Measurements from ENCODE around the gene PLAU. TPM values are rescaled to one million over a fixed set of nuclear protein-coding genes. Genes with fewer than 3 reads are reported as not detected.
"Not testable (repeated sequence)": the region's sequence is repeated elsewhere in the genome, so short reads cannot be mapped to it uniquely, and the experiment has no call there.

Gene PLAU
- total RNA-seq, 1 donor from 2014 or later = 19.5 TPM

GRCh38 chr10:73962386-73962785 lies 51.5 kb downstream of the PLAU start:
- peaks cover 7% of the 10 kb centered on the region for H3K27me3 Mint-ChIP-seq (ENCODE audit: unreplicated experiment)
- no peaks in the 10 kb centered on the region for H3K36me3 Mint-ChIP-seq (ENCODE audit: low read depth, unreplicated experiment)
- no peak for DNase-seq (ENCODE audit: low spot score)
- peaks cover 19% of the 10 kb centered on the region for H3K4me1 Mint-ChIP-seq (ENCODE audit: unreplicated experiment)
- no peak overlapping the region for H3K4me3 Mint-ChIP-seq (ENCODE audit: unreplicated experiment)
- H3K27ac Mint-ChIP-seq (ENCODE audit: unreplicated experiment) = no peak overlapping the region
- no peak for TF ChIP-seq CTCF (IDR thresholded peaks at IDR 0.05; ENCODE audit: unreplicated experiment)
- H3K9me3 Mint-ChIP-seq (ENCODE audit: unreplicated experiment) = no peaks in the 10 kb centered on the region

GRCh38 chr10:73963533-73963932 lies 52.6 kb downstream of the PLAU start:
- not testable (repeated sequence) for H3K36me3 Mint-ChIP-seq (ENCODE audit: low read depth, unreplicated experiment); DNase-seq (ENCODE audit: low spot score)

GRCh38 chr10:73964743-73965142 lies 53.8 kb downstream of the PLAU start:
- Mint-ChIP-seq H3K4me1 (ENCODE audit: unreplicated experiment) (peaks cover 28% of the 10 kb centered on the region), H3K27me3 (ENCODE audit: unreplicated experiment) (peaks cover 8% of the 10 kb centered on the region), H3K27ac (ENCODE audit: unreplicated experiment) (no peak overlapping the region), H3K9me3 (ENCODE audit: unreplicated experiment) (no peaks in the 10 kb centered on the region), H3K4me3 (ENCODE audit: unreplicated experiment) (no peak overlapping the region), H3K36me3 (ENCODE audit: low read depth, unreplicated experiment) (no peaks in the 10 kb centered on the region)
- TF ChIP-seq CTCF (IDR thresholded peaks at IDR 0.05; ENCODE audit: unreplicated experiment) = no peak
- no peak for DNase-seq (ENCODE audit: low spot score)

More at GRCh38 chr10:73963533-73963932, 52.6 kb downstream of the PLAU start:
- not testable (repeated sequence) for H3K9me3 Mint-ChIP-seq (ENCODE audit: unreplicated experiment); H3K4me3 Mint-ChIP-seq (ENCODE audit: unreplicated experiment); H3K27me3 Mint-ChIP-seq (ENCODE audit: unreplicated experiment); H3K27ac Mint-ChIP-seq (ENCODE audit: unreplicated experiment)
- H3K4me1 Mint-ChIP-seq (ENCODE audit: unreplicated experiment) = peaks cover 29% of the 10 kb centered on the region

- not testable (repeated sequence) for H3K9me3 Mint-ChIP-seq (ENCODE audit: unreplicated experiment); H3K36me3 Mint-ChIP-seq (ENCODE audit: low read depth, unreplicated experiment); H3K27me3 Mint-ChIP-seq (ENCODE audit: unreplicated experiment); H3K4me3 Mint-ChIP-seq (ENCODE audit: unreplicated experiment)
- Mint-ChIP-seq H3K27ac (ENCODE audit: unreplicated experiment) (peak overlapping the region; percentile 98), H3K4me1 (ENCODE audit: unreplicated experiment) (peaks cover 28% of the 10 kb centered on the region)
- peak; percentile 9 for DNase-seq (ENCODE audit: low spot score)
These were observed 54.4 kb downstream of the PLAU start for GRCh38 chr10:73965267-73965889.

- Mint-ChIP-seq H3K4me1 (ENCODE audit: unreplicated experiment) (peaks cover 28% of the 10 kb centered on the region), H3K36me3 (ENCODE audit: low read depth, unreplicated experiment) (no peaks in the 10 kb centered on the region), H3K27ac (ENCODE audit: unreplicated experiment) (peak overlapping the region; percentile 98), H3K9me3 (ENCODE audit: unreplicated experiment) (no peaks in the 10 kb centered on the region), H3K27me3 (ENCODE audit: unreplicated experiment) (peaks cover 8% of the 10 kb centered on the region), H3K4me3 (ENCODE audit: unreplicated experiment) (peak overlapping the region; percentile 62)
- TF ChIP-seq CTCF (IDR thresholded peaks at IDR 0.05; ENCODE audit: unreplicated experiment) = no peak
- peak; percentile 67 for DNase-seq (ENCODE audit: low spot score)
These were observed 55.2 kb downstream of the PLAU start for GRCh38 chr10:73965890-73966768.

- no peak for DNase-seq (ENCODE audit: low spot score)
- no peaks in the 10 kb centered on the region for H3K9me3 Mint-ChIP-seq (ENCODE audit: unreplicated experiment)
- H3K36me3 Mint-ChIP-seq (ENCODE audit: low read depth, unreplicated experiment) = no peaks in the 10 kb centered on the region
- H3K4me3 Mint-ChIP-seq (ENCODE audit: unreplicated experiment) = peak overlapping the region; percentile 62
- H3K4me1 Mint-ChIP-seq (ENCODE audit: unreplicated experiment) = peaks cover 28% of the 10 kb centered on the region
- no peak for TF ChIP-seq CTCF (IDR thresholded peaks at IDR 0.05; ENCODE audit: unreplicated experiment)
- peaks cover 8% of the 10 kb centered on the region for H3K27me3 Mint-ChIP-seq (ENCODE audit: unreplicated experiment)
- H3K27ac Mint-ChIP-seq (ENCODE audit: unreplicated experiment) = peak overlapping the region; percentile 98
These were observed 56.1 kb downstream of the PLAU start for GRCh38 chr10:73967022-73967429.

All from endothelial cell (in vitro differentiated cells).